Uterus (tissue), 2 donors: ENCODE measurements around the gene TRAF5.

Experiments
- CTCF ChIP-seq, 4 experiments: fragments of 200-600 bp in 2 of 4; fragments of 450-650 bp in 2 of 4; sonication (generic) in 2 of 4; IDR thresholded peaks; one replicate each; pipeline ENCODE4 v1.5.1; 2016 to 2019; ENCODE audit warnings: antibody characterized with exemption in 4 of 4, mild to moderate bottlenecking in 2 of 4, moderate library complexity in 1 of 4
- POLR2A ChIP-seq, 2 donors: fragments of 450-650 bp; IDR thresholded peaks; one replicate each; pipeline ENCODE4 v1.6.1; 2016; ENCODE audit warnings: antibody characterized with exemption in 2 of 2, mild to moderate bottlenecking in 1 of 2, moderate library complexity in 1 of 2

GRCh38 chr1:211349741-211350140 is 23.1 kb downstream of the TRAF5 start:
- TF ChIP-seq CTCF (IDR thresholded peaks at IDR 0.05) (no peak), POLR2A (IDR thresholded peaks at IDR 0.05) (no peak)
